Neural cell (in vitro differentiated cells): ENCODE results near the gene MMAB. TPM values are rescaled to one million over a fixed set of nuclear protein-coding genes. Genes with fewer than 3 reads are reported as not detected.

ENCODE experiments used
- H2AFZ ChIP-seq: fragments of 200-600, 300-800 bp; sonication (generic), shearing (Covaris generic); 2 replicates; pipeline ENCODE4 v1.6.0; 2014; ENCODE audit warnings: low read depth, mild to moderate bottlenecking, antibody characterized with exemption, low read length, moderate library complexity
- H3F3A ChIP-seq: fragments of 200-600 bp; shearing (Covaris generic); 2 replicates; pipeline ENCODE4 v1.6.1; 2016; ENCODE audit warnings: mild to moderate bottlenecking, moderate library complexity, mixed read lengths, antibody characterized with exemption, low read length; ENCODE audit not compliant: insufficient read depth, poor library complexity, severe bottlenecking
- H3K27ac ChIP-seq: fragments of 200-600, 300-800 bp; sonication (generic), shearing (Covaris generic); 2 replicates; pipeline ENCODE4 v1.5.1; 2014; ENCODE audit warnings: mild to moderate bottlenecking, low read length, moderate library complexity
- H3K27me3 ChIP-seq: fragments of 300-800, 200-600 bp; sonication (generic), shearing (Covaris generic); 2 replicates; pipeline ENCODE4 v1.6.0; 2014; ENCODE audit warnings: mild to moderate bottlenecking, low read depth, low read length, moderate library complexity; ENCODE audit not compliant: insufficient read depth
- H3K36me3 ChIP-seq: fragments of 300-800, 200-600 bp; sonication (generic), shearing (Covaris generic); 2 replicates; pipeline ENCODE4 v1.5.1; 2014; ENCODE audit warnings: mild to moderate bottlenecking, antibody characterized with exemption, low read length, moderate library complexity; ENCODE audit not compliant: insufficient read depth
- H3K4me2 ChIP-seq: fragments of 300-800, 200-600 bp; sonication (generic), shearing (Covaris generic); 2 replicates; pipeline ENCODE4 v1.6.0; 2014; ENCODE audit warnings: mild to moderate bottlenecking, low read length
- H3K4me3 ChIP-seq: fragments of 300-800, 200-600 bp; sonication (generic), shearing (Covaris generic); 2 replicates; pipeline ENCODE4 v1.5.1; 2014; ENCODE audit warnings: mild to moderate bottlenecking, low read length, moderate library complexity
- H3K79me2 ChIP-seq: fragments of 200-600 bp; shearing (Covaris generic); replicated peaks from 2 replicates; pipeline ENCODE4 v1.6.0; 2014; ENCODE audit warnings: mild to moderate bottlenecking, low read length, moderate library complexity; ENCODE audit not compliant: insufficient read depth
- H3K9ac ChIP-seq: fragments of 300-800, 200-600 bp; sonication (generic), shearing (Covaris generic); 2 replicates; pipeline ENCODE4 v1.6.1; 2016; ENCODE audit warnings: mild to moderate bottlenecking, low read length, mixed read lengths
- H3K9me2 ChIP-seq: fragments of 200-600 bp; shearing (Covaris generic); 2 replicates; pipeline ENCODE4 v1.6.1; 2016; ENCODE audit warnings: mild to moderate bottlenecking, low read length, mixed read lengths; ENCODE audit not compliant: insufficient read depth
- H3K9me3 ChIP-seq: fragments of 200-600, 300-800 bp; sonication (generic), shearing (Covaris generic); 2 replicates; pipeline ENCODE4 v1.6.1; 2016; ENCODE audit warnings: mild to moderate bottlenecking, mixed run types, low read length, moderate library complexity, mixed read lengths
- H4K20me1 ChIP-seq: fragments of 200-600 bp; shearing (Covaris generic); 2 replicates; pipeline ENCODE4 v1.6.1; 2016; ENCODE audit warnings: mild to moderate bottlenecking, mixed run types; ENCODE audit not compliant: insufficient read depth
- EP300 ChIP-seq: fragments of 450-650 bp; conservative IDR thresholded peaks from 2 replicates; pipeline ENCODE4 v1.6.1; 2014; ENCODE audit warnings: antibody characterized with exemption, mild to moderate bottlenecking, moderate library complexity; ENCODE audit not compliant: poor library complexity, severe bottlenecking
- EZH2 ChIP-seq: fragments of 200-600, 300-800 bp; shearing (Covaris generic), sonication (generic); IDR thresholded peaks from 2 replicates; pipeline ENCODE4 v1.6.1; 2014; ENCODE audit warnings: antibody characterized with exemption, low read length, borderline replicate concordance, mild to moderate bottlenecking; ENCODE audit not compliant: insufficient read depth, poor library complexity, severe bottlenecking
- MXI1 ChIP-seq: fragments of 450-650 bp; conservative IDR thresholded peaks from 2 replicates; pipeline ENCODE4 v1.6.1; 2014; ENCODE audit warnings: antibody characterized with exemption, mild to moderate bottlenecking; ENCODE audit not compliant: poor library complexity, severe bottlenecking
- POLR2AphosphoS5 ChIP-seq: IDR thresholded peaks from 2 replicates; pipeline ENCODE4 v1.6.1; 2012
- RAD21 ChIP-seq: fragments of 450-650 bp; conservative IDR thresholded peaks from 2 replicates; pipeline ENCODE4 v1.6.1; 2014; ENCODE audit warnings: antibody characterized with exemption, mild to moderate bottlenecking, moderate library complexity
- SMC3 ChIP-seq: fragments of 450-650 bp; conservative IDR thresholded peaks from 2 replicates; pipeline ENCODE4 v1.6.1; 2014; ENCODE audit warnings: antibody characterized with exemption, mild to moderate bottlenecking, moderate library complexity; ENCODE audit not compliant: poor library complexity
- TAF1 ChIP-seq: IDR thresholded peaks from 2 replicates; pipeline ENCODE4 v1.6.1; 2012; ENCODE audit warnings: low read depth
- polyA plus RNA-seq: library from polyadenylated mRNA; depleted of rRNA; stranded (reverse); fragments of >200 nt; gene quantifications from 2 replicates; pipeline ENCODE4 v1.2.3, GENCODE V29; 2014
- TF ChIP-seq, protein P1 (sequence below): IDR thresholded peaks from 2 replicates; pipeline ENCODE4 v1.6.1; 2012; ENCODE audit warnings: borderline replicate concordance
- TF ChIP-seq, protein P2 (sequence below): fragments of 450-650 bp; IDR thresholded peaks from 2 replicates; pipeline ENCODE4 v1.5.1; 2014; ENCODE audit warnings: antibody characterized with exemption, mild to moderate bottlenecking, moderate library complexity; ENCODE audit not compliant: poor library complexity, severe bottlenecking

The MMAB gene
- polyA plus RNA-seq, 1 donor from 2014 or later = 52.6 TPM

DNA sequence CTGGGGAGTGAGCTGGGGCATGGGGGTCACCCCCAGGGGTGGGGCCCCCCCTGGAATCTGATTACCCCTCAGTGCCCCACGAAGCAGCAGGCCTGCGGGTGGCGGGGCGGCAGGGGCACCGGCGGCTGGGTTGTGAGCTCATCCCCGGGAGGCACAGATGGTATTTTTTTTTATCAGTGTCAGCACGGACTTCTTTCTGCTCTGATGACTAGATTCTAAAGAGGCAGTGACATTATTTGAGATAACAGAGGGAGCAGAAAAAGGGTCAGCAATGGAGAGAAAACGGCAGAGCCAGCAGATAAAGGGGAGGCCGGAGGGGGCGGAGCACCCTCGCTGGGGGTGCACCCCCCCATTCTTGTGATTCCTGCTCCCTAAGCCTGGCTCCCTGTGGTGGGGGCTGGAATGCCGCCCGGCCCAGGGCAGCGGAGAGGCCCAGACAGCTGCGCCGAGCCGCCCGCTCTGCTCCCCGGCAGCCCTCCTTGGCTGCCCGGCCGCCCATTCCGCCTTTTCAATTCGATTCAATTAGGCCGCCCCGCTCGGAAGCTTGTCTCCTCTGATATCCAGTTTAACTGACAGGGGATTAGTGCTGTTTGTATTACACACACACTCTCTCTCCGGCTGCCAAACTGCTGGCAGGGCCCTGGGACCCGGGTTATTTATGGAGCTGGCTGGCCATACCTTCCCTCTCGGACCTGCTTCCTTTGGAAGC lies 33.2 kb upstream of the MMAB start:
- peak overlapping the region; percentile 20 for H3K27ac ChIP-seq
- no peaks in the 10 kb centered on the region for H3K9me2 ChIP-seq
- H4K20me1 ChIP-seq = no peaks in the 10 kb centered on the region
- no peaks in the 10 kb centered on the region for H3K36me3 ChIP-seq
- no peak overlapping the region for H2AFZ ChIP-seq
- no peaks in the 10 kb centered on the region for H3K9me3 ChIP-seq
- H3F3A ChIP-seq = no peaks in the 10 kb centered on the region
- no peaks in the 10 kb centered on the region for H3K79me2 ChIP-seq
- H3K9ac ChIP-seq = peak overlapping the region; percentile 39
- H3K27me3 ChIP-seq = no peaks in the 10 kb centered on the region
- H3K4me2 ChIP-seq = peak overlapping the region; percentile 63
- peak; percentile 34 for TF ChIP-seq POLR2AphosphoS5
- peak; percentile 12 for TF ChIP-seq EP300
- TF ChIP-seq, protein P1, sequence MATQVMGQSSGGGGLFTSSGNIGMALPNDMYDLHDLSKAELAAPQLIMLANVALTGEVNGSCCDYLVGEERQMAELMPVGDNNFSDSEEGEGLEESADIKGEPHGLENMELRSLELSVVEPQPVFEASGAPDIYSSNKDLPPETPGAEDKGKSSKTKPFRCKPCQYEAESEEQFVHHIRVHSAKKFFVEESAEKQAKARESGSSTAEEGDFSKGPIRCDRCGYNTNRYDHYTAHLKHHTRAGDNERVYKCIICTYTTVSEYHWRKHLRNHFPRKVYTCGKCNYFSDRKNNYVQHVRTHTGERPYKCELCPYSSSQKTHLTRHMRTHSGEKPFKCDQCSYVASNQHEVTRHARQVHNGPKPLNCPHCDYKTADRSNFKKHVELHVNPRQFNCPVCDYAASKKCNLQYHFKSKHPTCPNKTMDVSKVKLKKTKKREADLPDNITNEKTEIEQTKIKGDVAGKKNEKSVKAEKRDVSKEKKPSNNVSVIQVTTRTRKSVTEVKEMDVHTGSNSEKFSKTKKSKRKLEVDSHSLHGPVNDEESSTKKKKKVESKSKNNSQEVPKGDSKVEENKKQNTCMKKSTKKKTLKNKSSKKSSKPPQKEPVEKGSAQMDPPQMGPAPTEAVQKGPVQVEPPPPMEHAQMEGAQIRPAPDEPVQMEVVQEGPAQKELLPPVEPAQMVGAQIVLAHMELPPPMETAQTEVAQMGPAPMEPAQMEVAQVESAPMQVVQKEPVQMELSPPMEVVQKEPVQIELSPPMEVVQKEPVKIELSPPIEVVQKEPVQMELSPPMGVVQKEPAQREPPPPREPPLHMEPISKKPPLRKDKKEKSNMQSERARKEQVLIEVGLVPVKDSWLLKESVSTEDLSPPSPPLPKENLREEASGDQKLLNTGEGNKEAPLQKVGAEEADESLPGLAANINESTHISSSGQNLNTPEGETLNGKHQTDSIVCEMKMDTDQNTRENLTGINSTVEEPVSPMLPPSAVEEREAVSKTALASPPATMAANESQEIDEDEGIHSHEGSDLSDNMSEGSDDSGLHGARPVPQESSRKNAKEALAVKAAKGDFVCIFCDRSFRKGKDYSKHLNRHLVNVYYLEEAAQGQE = no peak
- peak overlapping the region; percentile 44 for H3K4me3 ChIP-seq

DNA sequence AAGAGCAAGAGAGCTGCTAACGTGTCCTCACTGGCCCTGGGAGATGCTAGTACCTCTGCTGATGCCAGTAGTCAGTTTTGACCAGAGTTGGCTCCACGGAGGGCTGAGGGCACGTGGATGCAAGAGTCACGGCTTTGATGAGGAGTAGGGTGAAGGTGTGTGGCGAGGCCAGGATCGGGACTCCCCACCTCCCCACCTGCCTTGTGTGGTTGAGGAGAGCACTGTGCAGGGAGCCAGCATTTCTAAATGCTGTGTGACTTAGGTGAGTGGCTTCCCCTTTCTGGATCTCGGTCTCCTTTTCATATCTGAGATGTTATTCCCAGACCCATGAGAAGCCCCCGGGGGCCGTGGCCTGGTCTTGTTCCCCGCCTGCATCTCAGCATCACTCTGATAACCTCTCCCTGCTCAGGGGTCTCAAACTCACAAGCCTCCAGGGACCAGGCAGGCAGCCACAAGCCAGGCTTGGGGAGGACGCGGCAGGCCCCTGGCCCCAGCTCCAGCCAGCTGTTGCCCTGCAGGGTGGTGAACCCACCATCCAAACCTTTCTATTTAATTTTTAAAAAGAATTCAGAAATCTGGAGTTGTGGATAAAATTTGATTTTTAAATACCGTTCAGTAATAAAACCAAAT lies 32.4 kb upstream of the MMAB start:
- no peak overlapping the region for H2AFZ ChIP-seq

More for the DNA sequence above, 32.4 kb upstream of the MMAB start:
- no peak overlapping the region for H3K27ac ChIP-seq
- no peaks in the 10 kb centered on the region for H3K9me2 ChIP-seq
- H3K4me2 ChIP-seq = no peak overlapping the region
- no peaks in the 10 kb centered on the region for H4K20me1 ChIP-seq
- H3K9ac ChIP-seq = peak overlapping the region; percentile 39
- no peaks in the 10 kb centered on the region for H3K9me3 ChIP-seq
- H3K27me3 ChIP-seq = no peaks in the 10 kb centered on the region
- H3F3A ChIP-seq = no peaks in the 10 kb centered on the region
- no peaks in the 10 kb centered on the region for H3K79me2 ChIP-seq
- H3K4me3 ChIP-seq = no peak overlapping the region
- no peaks in the 10 kb centered on the region for H3K36me3 ChIP-seq
- TF ChIP-seq RAD21 (no peak), MXI1 (no peak), EP300 (no peak), POLR2AphosphoS5 (no peak), SMC3 (no peak), TAF1 (no peak), EZH2 (no peak)
- TF ChIP-seq, protein P2, sequence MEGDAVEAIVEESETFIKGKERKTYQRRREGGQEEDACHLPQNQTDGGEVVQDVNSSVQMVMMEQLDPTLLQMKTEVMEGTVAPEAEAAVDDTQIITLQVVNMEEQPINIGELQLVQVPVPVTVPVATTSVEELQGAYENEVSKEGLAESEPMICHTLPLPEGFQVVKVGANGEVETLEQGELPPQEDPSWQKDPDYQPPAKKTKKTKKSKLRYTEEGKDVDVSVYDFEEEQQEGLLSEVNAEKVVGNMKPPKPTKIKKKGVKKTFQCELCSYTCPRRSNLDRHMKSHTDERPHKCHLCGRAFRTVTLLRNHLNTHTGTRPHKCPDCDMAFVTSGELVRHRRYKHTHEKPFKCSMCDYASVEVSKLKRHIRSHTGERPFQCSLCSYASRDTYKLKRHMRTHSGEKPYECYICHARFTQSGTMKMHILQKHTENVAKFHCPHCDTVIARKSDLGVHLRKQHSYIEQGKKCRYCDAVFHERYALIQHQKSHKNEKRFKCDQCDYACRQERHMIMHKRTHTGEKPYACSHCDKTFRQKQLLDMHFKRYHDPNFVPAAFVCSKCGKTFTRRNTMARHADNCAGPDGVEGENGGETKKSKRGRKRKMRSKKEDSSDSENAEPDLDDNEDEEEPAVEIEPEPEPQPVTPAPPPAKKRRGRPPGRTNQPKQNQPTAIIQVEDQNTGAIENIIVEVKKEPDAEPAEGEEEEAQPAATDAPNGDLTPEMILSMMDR = no peak
- TF ChIP-seq, protein P1 = no peak
